ENCODE results near the gene LMTK2.
"Not testable (repeated sequence)": the region's sequence is repeated elsewhere in the genome, so short reads cannot be mapped to it uniquely, and the experiment has no call there.

Gene LMTK2

GRCh38 chr7:98213888-98214810, 107.5 kb downstream of the LMTK2 start:
- Histone ChIP-seq H3K9ac (ENCODE audit: low read depth, low read length) (no peak overlapping the region), H3K9me3 (ENCODE audit: control insufficient read depth, insufficient read depth, low read length) (no peaks in the 10 kb centered on the region), H3K36me3 (ENCODE audit: insufficient read depth, low read length) (no peaks in the 10 kb centered on the region), H3K4me1 (ENCODE audit: insufficient read depth, low read length) (peaks cover 5% of the 10 kb centered on the region; the same call in 1 of the 2 replicates)

DNA sequence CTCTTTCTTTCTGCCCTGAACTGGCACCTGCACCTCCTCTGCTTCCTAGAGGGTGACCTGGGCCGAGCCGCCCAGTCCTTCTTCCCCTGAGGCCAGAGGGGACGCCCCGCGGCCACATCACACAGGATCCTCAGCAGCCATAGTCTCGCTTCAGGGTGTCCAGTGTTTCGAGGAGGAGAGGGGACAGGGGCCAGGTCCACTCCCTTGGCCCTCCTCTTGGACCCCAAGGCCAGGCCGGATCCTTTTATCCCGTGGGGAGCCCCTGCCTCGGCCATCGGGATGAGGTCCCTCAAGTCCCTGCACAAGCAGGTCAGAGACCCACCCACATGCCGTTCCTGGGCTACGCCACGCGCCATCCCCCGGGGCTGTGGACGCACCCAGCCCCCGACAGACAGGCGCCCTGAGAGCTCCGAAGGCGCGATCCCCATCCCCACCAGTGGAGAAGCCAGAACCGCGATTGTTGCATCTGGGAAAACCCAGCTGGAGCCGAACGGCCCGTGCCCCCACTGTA, 108.2 kb downstream of the LMTK2 start:
- Histone ChIP-seq H3K36me3 (ENCODE audit: insufficient read depth, low read length) (no peaks in the 10 kb centered on the region), H3K9me3 (ENCODE audit: control insufficient read depth, insufficient read depth, low read length) (no peaks in the 10 kb centered on the region), H3K4me1 (ENCODE audit: insufficient read depth, low read length) (peaks cover 5% of the 10 kb centered on the region; the same call in 1 of the 2 replicates), H3K9ac (ENCODE audit: low read depth, low read length) (no peak overlapping the region)

DNA sequence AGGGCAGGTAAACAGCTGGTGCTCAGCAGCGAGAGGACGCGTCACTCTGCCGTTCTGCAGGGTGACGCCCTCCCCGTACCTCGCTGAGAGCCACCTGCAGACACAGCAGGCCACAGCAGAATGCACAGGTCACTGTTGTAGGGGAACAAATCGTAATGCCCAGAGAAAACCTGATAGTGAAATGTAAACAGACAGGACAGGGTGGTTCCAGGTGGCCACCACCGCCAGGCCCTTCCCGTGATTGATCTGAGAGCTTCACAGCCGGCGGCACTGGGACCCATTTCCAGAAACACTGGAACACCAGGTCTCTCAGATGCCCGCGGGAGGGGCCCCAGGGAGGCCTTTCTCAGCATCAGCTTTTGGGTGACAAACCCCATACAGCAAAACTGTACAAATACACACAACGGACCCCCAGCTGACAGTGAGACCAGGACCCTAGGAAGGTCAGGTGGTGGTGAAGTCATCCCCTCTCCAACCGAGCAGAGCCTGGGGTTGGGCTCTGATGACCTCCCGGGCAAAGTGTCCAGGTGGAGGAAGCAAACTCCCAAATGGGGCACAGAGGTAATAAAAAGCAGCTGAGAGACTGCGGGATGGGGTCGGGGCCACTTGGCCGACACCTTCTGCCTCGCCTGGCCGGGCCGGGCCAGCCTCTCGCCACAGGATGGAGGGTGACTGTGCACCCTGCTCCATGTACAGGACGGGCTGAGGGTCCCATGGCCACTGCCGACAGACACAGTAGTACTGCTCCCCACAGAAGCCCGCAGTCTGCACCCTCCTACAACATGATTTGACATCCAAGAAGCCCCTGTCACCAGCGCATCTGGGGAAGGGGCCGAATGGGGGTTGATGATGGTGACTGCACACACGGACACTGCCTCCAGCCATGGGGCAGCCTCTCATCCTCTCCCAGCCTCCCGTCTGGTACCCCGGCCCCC, 109.2 kb downstream of the LMTK2 start:
- no peaks in the 10 kb centered on the region for H3K36me3 ChIP-seq (ENCODE audit: insufficient read depth, low read length)
- H3K4me1 ChIP-seq (ENCODE audit: insufficient read depth, low read length): peaks cover 5% of the 10 kb centered on the region; the same call in 1 of the 2 replicates
- H3K9ac ChIP-seq (ENCODE audit: low read depth, low read length): no peak overlapping the region
- H3K9me3 ChIP-seq (ENCODE audit: control insufficient read depth, insufficient read depth, low read length): no peaks in the 10 kb centered on the region

DNA sequence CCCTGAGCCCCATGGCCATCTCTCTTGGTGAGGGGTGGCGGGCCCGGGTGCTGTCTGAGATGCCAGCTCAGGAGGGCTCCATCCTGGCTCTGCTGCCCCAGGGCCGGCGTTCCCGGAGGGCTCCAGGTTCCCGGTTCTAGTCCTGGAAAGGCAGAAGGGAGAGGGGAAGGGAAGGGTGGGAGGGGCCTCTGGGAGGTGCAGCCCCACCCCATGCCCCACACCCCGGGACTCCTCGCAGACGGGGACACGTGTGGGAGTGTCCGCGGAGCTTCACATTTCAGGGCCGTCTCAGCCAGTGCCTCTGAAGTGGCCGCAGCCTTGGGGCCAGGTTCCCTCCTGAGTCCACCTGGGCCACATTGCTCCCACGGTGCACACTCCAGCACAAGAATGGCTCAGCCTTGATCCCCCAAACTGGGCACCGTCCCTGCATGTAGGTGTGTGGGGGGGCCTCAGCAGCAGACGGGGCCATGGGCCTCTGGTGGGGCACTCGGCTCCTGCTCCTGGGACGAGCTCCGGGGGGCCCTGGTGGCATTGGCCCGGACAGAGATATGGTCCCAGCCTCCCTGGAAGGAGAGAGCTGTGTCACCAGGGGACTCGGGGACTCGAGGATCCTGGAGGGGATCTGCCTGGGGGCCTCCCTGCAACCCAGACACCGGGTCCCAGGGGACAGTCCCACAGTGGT, 110.4 kb downstream of the LMTK2 start:
- Histone ChIP-seq H3K4me1 (ENCODE audit: insufficient read depth, low read length) (peaks cover 2% of the 10 kb centered on the region; the same call in 1 of the 2 replicates), H3K36me3 (ENCODE audit: insufficient read depth, low read length) (no peaks in the 10 kb centered on the region), H3K9me3 (ENCODE audit: control insufficient read depth, insufficient read depth, low read length) (no peaks in the 10 kb centered on the region), H3K9ac (ENCODE audit: low read depth, low read length) (no peak overlapping the region)

GRCh38 chr7:98217623-98218582, 111.2 kb downstream of the LMTK2 start:
- no peaks in the 10 kb centered on the region for H3K9me3 ChIP-seq (ENCODE audit: control insufficient read depth, insufficient read depth, low read length)
- H3K36me3 ChIP-seq (ENCODE audit: insufficient read depth, low read length): no peaks in the 10 kb centered on the region
- H3K4me1 ChIP-seq (ENCODE audit: insufficient read depth, low read length): peaks cover 2% of the 10 kb centered on the region; the same call in 1 of the 2 replicates
- H3K9ac ChIP-seq (ENCODE audit: low read depth, low read length): no peak overlapping the region

DNA sequence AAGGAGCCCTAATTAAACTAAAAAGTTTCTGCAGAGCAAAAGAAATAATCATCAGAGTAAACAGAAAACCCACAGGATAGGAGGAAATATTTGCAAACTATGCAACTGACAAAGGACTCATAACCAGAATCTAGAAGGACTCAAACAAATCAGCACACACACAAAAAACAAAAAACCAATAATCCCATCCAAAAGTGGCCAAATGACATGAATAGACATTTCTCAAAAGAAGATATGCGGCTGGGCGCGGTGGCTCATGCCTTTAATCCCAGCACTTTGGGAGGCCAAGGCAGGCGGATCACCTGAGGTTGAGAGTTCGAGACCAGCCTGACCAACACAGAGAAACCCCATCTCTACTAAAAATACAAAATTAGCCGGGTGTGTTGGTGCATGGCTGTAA, 112.7 kb downstream of the LMTK2 start:
- H3K4me1 ChIP-seq (ENCODE audit: insufficient read depth, low read length); H3K36me3 ChIP-seq (ENCODE audit: insufficient read depth, low read length); H3K9ac ChIP-seq (ENCODE audit: low read depth, low read length); H3K9me3 ChIP-seq (ENCODE audit: control insufficient read depth, insufficient read depth, low read length): not testable (repeated sequence)

DNA sequence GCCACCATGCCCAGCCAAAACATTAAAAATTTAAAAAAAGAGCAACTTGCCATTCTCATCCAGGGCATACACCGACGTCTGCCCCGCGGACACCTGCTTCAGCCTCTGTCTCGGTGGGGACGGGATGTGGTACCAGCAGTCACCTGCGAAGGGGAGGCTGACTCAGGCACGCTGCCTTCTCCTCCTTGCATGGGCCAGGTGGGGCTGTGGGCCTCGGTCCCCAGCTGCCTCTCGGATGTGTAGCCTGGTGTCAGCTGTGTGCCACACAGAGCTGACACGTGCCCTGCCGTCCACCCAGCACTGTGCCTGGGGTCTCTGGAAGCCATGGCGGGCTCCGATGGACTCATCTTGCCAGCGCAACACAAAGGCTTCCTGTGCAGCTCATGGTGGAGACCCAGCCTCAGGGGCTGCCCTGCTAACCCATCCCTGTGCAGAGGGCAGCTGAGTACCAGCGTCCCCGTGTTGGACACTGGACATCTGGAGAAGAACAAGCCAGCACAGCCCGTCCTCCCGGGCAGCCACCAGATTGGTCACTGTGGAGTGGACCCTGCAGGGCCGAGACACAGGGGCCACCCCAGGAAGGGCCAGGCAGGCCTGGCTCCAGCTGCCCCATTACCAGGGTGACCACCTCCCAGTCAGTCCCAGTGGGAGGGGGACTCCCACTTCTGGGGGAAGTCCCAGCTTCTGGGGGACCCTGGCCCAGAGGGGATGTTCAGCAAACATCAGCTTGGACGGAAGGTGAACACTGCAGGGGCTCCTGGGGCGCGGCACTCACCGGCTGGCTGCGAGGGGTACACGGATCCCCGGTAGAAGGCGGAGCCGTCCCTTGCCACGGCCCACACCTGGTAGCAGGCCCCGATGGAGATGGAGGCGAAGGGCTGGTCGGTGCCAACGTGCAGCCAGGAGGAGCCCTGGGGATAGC, 115.2 kb downstream of the LMTK2 start:
- peaks cover 2% of the 10 kb centered on the region; the same call in 1 of the 2 replicates for H3K4me1 ChIP-seq (ENCODE audit: insufficient read depth, low read length)
- no peak overlapping the region for H3K9ac ChIP-seq (ENCODE audit: low read depth, low read length)
- H3K36me3 ChIP-seq (ENCODE audit: insufficient read depth, low read length): no peaks in the 10 kb centered on the region
- no peaks in the 10 kb centered on the region for H3K9me3 ChIP-seq (ENCODE audit: control insufficient read depth, insufficient read depth, low read length)

GRCh38 chr7:98222533-98223195, 116.0 kb downstream of the LMTK2 start:
- peaks cover 2% of the 10 kb centered on the region; the same call in 1 of the 2 replicates for H3K4me1 ChIP-seq (ENCODE audit: insufficient read depth, low read length)
- no peaks in the 10 kb centered on the region for H3K36me3 ChIP-seq (ENCODE audit: insufficient read depth, low read length)
- H3K9me3 ChIP-seq (ENCODE audit: control insufficient read depth, insufficient read depth, low read length): no peaks in the 10 kb centered on the region
- H3K9ac ChIP-seq (ENCODE audit: low read depth, low read length): no peak overlapping the region

- no peaks in the 10 kb centered on the region for H3K36me3 ChIP-seq (ENCODE audit: insufficient read depth, low read length)
- H3K9me3 ChIP-seq (ENCODE audit: control insufficient read depth, insufficient read depth, low read length): no peaks in the 10 kb centered on the region
- peaks cover under 1% of the 10 kb centered on the region; the same call in 1 of the 2 replicates for H3K4me1 ChIP-seq (ENCODE audit: insufficient read depth, low read length)
- H3K9ac ChIP-seq (ENCODE audit: low read depth, low read length): no peak overlapping the region
Measured at GRCh38 chr7:98223351-98223897, 116.8 kb downstream of the LMTK2 start.

DNA sequence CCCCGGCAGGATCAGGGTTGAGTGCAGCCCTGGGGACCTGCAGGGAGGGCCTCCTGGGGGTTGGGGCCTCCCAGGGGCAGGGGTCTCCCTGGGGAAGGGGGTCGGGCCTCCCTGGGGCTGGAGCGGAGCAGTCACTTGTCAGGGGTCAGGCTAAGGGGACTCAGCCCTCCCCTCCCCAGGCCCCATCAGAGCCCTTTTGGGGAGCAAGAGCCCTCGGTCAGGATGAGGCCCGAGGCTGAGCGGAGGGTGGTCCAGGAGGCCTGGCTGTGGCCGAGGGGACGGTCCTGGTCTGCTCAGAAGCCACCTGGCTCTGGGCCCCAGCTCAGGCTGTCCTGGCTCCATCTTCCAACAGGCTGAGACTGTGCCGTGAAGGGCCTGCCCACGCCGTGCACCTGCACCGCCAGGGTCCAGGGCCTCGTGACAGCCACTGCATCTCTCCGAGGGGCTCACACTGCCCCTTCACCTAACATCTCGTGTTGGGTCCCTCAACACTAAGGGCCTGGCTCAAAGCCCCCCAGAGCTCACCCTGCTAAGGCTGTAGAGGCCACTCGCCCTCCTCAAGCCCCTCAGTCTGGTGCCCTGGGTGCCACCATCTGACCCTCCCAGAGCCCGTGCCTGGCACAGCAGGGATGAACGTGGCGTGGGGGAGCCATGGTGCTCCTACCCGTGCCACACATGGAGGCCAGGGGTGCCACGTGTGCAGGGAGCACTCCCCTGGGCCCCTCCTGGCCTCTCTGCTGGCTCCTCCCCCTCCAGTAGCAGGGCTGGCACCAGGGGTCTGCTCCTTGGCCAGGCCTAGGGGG, 117.4 kb downstream of the LMTK2 start:
- no peak overlapping the region for H3K9ac ChIP-seq (ENCODE audit: low read depth, low read length)
- no peaks in the 10 kb centered on the region for H3K36me3 ChIP-seq (ENCODE audit: insufficient read depth, low read length)
- no peaks in the 10 kb centered on the region for H3K9me3 ChIP-seq (ENCODE audit: control insufficient read depth, insufficient read depth, low read length)
- H3K4me1 ChIP-seq (ENCODE audit: insufficient read depth, low read length): no peaks in the 10 kb centered on the region

DNA sequence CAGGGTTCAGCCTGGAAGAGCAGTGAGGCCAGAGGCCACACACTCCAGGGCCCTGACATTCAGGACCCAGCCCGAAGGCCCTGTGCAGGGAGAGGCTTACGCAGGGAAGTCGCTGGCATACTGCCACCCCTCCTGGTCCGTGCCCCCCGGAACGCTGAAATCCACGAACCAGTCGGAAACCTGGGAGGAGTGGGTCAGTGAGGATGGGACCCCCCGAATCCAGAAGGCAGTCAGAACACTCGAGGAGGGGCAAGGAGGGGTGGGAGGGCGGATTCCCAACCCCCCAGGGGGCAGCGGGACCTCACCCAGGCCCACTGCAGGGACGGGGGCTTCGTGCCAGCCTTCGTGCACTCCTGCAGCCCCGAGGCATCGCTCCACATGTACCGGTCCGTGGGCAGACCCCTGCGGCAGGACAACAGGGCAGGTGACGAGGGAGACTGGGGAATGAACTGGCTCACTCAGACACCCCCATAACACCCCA, 118.1 kb downstream of the LMTK2 start:
- Histone ChIP-seq H3K4me1 (ENCODE audit: insufficient read depth, low read length) (no peaks in the 10 kb centered on the region), H3K9me3 (ENCODE audit: control insufficient read depth, insufficient read depth, low read length) (no peaks in the 10 kb centered on the region), H3K36me3 (ENCODE audit: insufficient read depth, low read length) (no peaks in the 10 kb centered on the region), H3K9ac (ENCODE audit: low read depth, low read length) (no peak overlapping the region)
